Osteoblast (primary cell): ENCODE results near the gene ORC3. TPM values are rescaled to one million over a fixed set of nuclear protein-coding genes. Genes with fewer than 3 reads are reported as not detected.

ENCODE experiments used
- DNase-seq: peaks from one replicate; pipeline ENCODE4 v3.0.0; 2011; ENCODE audit warnings: low spot score, mixed read lengths; ENCODE audit not compliant: insufficient read length; ENCODE audit errors: missing footprints
- H2AFZ ChIP-seq: 2 replicates; pipeline ENCODE4 v1.6.0; 2011; ENCODE audit warnings: mild to moderate bottlenecking, low read length
- H3K27ac ChIP-seq: 2 replicates; pipeline ENCODE4 v1.5.1; 2011; ENCODE audit warnings: mild to moderate bottlenecking, low read depth, low read length, moderate library complexity
- H3K27me3 ChIP-seq: 2 replicates; pipeline ENCODE4 v1.6.0; 2012; ENCODE audit warnings: mild to moderate bottlenecking, control low read depth, inconsistent platforms, low read length, moderate library complexity; ENCODE audit not compliant: insufficient read depth
- H3K36me3 ChIP-seq: 2 replicates; pipeline ENCODE4 v1.5.1; 2011; ENCODE audit warnings: mild to moderate bottlenecking, low read length, control low read depth, moderate library complexity; ENCODE audit not compliant: insufficient read depth
- H3K4me1 ChIP-seq: 2 replicates; pipeline ENCODE4 v1.5.1; 2011; ENCODE audit warnings: mild to moderate bottlenecking, low read length, control low read depth, moderate library complexity; ENCODE audit not compliant: insufficient read depth
- H3K4me2 ChIP-seq: 2 replicates; pipeline ENCODE4 v1.6.0; 2011; ENCODE audit warnings: mild to moderate bottlenecking, low read length; ENCODE audit not compliant: insufficient read depth
- H3K4me3 ChIP-seq: fragments of 200-600 bp; sonication (generic); 3 replicates; pipeline ENCODE4 v1.5.1; 2012; ENCODE audit warnings: mild to moderate bottlenecking, low read length, inconsistent platforms; ENCODE audit not compliant: insufficient read depth
- H3K79me2 ChIP-seq: 2 replicates; pipeline ENCODE4 v1.6.0; 2012; ENCODE audit warnings: mild to moderate bottlenecking, low read length, control low read depth, inconsistent platforms; ENCODE audit not compliant: insufficient read depth
- H3K9me3 ChIP-seq: 2 replicates; pipeline ENCODE4 v1.5.1; 2011; ENCODE audit warnings: low read depth, low read length, control low read depth
- H4K20me1 ChIP-seq: 2 replicates; pipeline ENCODE4 v1.6.0; 2012; ENCODE audit warnings: mild to moderate bottlenecking, low read length, control low read depth; ENCODE audit not compliant: insufficient read depth
- total RNA-seq: library from RNA; depleted of rRNA; stranded (reverse); fragments of >200 nt; gene quantifications from 2 replicates; pipeline ENCODE4 v1.2.3, GENCODE V29; 2012
- TF ChIP-seq, protein P1 (sequence below): IDR thresholded peaks from 2 replicates; pipeline ENCODE4 v1.5.1; 2011; ENCODE audit warnings: mild to moderate bottlenecking, low read depth, low read length, moderate library complexity; ENCODE audit errors: extremely low read depth

ORC3 gene
- total RNA-seq, 1 donor = 26.1 TPM

GRCh38 chr6:87674290-87674689 lies 84.4 kb downstream of the ORC3 start:
- Histone ChIP-seq H3K9me3 (no peaks in the 10 kb centered on the region), H3K4me1 (no peaks in the 10 kb centered on the region), H3K27ac (no peak overlapping the region), H3K36me3 (peaks cover 45% of the 10 kb centered on the region), H4K20me1 (peaks cover 15% of the 10 kb centered on the region), H3K4me2 (no peak overlapping the region), H3K27me3 (no peaks in the 10 kb centered on the region), H3K4me3 (no peak overlapping the region), H3K79me2 (peaks cover 21% of the 10 kb centered on the region), H2AFZ (no peak overlapping the region)
- TF ChIP-seq, protein P1, sequence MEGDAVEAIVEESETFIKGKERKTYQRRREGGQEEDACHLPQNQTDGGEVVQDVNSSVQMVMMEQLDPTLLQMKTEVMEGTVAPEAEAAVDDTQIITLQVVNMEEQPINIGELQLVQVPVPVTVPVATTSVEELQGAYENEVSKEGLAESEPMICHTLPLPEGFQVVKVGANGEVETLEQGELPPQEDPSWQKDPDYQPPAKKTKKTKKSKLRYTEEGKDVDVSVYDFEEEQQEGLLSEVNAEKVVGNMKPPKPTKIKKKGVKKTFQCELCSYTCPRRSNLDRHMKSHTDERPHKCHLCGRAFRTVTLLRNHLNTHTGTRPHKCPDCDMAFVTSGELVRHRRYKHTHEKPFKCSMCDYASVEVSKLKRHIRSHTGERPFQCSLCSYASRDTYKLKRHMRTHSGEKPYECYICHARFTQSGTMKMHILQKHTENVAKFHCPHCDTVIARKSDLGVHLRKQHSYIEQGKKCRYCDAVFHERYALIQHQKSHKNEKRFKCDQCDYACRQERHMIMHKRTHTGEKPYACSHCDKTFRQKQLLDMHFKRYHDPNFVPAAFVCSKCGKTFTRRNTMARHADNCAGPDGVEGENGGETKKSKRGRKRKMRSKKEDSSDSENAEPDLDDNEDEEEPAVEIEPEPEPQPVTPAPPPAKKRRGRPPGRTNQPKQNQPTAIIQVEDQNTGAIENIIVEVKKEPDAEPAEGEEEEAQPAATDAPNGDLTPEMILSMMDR = no peak
- no peak for DNase-seq

- Histone ChIP-seq H3K36me3 (peaks cover 45% of the 10 kb centered on the region), H3K4me3 (no peak overlapping the region), H2AFZ (no peak overlapping the region), H4K20me1 (peaks cover 15% of the 10 kb centered on the region), H3K4me1 (no peaks in the 10 kb centered on the region), H3K9me3 (no peaks in the 10 kb centered on the region), H3K79me2 (peaks cover 29% of the 10 kb centered on the region), H3K27me3 (no peaks in the 10 kb centered on the region), H3K27ac (no peak overlapping the region), H3K4me2 (no peak overlapping the region)
- no peak for DNase-seq
- TF ChIP-seq, protein P1 = no peak
Observed at GRCh38 chr6:87675004-87675681, 85.2 kb downstream of the ORC3 start.

DNA sequence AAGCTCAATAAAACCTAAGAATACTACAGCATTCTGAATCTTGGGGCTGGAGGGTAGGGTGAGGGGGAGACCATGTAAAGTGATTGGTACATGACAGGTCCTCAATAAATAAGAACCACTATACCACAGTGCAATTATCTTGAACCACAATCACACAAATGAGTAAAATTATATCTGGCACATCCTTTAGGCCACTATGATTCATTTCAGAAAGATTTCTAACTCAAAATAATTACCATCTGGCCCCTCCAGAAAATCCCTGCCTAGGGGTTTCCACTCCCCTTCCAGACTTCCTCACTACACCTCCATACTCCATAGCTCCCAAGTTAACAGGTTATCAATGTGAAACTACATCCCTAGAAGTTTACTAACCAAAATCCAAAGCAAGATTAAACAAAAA lies 92.4 kb downstream of the ORC3 start:
- no peaks in the 10 kb centered on the region for H3K27me3 ChIP-seq
- no peak overlapping the region for H3K4me3 ChIP-seq
- no peak overlapping the region for H2AFZ ChIP-seq
- peaks cover 90% of the 10 kb centered on the region for H3K79me2 ChIP-seq
- H3K27ac ChIP-seq = no peak overlapping the region
- H3K4me1 ChIP-seq = peaks cover 14% of the 10 kb centered on the region
- H4K20me1 ChIP-seq = peaks cover 61% of the 10 kb centered on the region
- H3K9me3 ChIP-seq = no peaks in the 10 kb centered on the region
- DNase-seq = peak; percentile 21
- H3K4me2 ChIP-seq = peak overlapping the region; percentile 27
- TF ChIP-seq, protein P1 = no peak
- peaks cover 13% of the 10 kb centered on the region for H3K36me3 ChIP-seq

GRCh38 chr6:87683890-87684289 lies 94.0 kb downstream of the ORC3 start:
- Histone ChIP-seq H3K4me1 (peaks cover 14% of the 10 kb centered on the region), H3K36me3 (peaks cover 4% of the 10 kb centered on the region), H2AFZ (no peak overlapping the region), H3K4me3 (no peak overlapping the region), H4K20me1 (peaks cover 66% of the 10 kb centered on the region), H3K27me3 (no peaks in the 10 kb centered on the region), H3K79me2 (peaks cover 98% of the 10 kb centered on the region), H3K4me2 (no peak overlapping the region), H3K9me3 (no peaks in the 10 kb centered on the region), H3K27ac (no peak overlapping the region)
- TF ChIP-seq, protein P1 = no peak
- DNase-seq = no peak
